Measurements from ENCODE around the gene ACOT7.
"Not testable (repeated sequence)": the region's sequence is repeated elsewhere in the genome, so short reads cannot be mapped to it uniquely, and the experiment has no call there.

Gene ACOT7

DNA sequence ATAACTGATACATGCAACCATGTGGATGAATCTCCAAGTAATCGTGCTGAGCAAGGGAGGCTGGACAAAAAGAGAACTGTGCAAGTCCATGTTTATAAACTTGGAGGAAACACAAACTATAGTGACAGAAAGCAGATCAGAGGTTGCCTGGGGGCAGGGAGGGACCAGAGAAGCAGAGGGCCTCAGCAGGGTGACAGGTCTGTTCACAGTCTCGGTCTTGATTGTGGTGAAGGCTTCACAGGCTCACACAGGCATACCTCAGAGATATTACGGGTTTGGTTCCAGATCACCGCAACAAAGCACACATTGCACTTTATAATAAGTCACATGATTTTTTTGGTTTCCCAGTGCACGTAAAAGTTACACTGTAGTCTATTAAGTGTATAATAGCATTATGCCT is 28.5 kb downstream of the ACOT7 start:
- no peak for DNase-seq (ENCODE audit: extremely low read depth in 1 of 2, low read depth in 1 of 2)

DNA sequence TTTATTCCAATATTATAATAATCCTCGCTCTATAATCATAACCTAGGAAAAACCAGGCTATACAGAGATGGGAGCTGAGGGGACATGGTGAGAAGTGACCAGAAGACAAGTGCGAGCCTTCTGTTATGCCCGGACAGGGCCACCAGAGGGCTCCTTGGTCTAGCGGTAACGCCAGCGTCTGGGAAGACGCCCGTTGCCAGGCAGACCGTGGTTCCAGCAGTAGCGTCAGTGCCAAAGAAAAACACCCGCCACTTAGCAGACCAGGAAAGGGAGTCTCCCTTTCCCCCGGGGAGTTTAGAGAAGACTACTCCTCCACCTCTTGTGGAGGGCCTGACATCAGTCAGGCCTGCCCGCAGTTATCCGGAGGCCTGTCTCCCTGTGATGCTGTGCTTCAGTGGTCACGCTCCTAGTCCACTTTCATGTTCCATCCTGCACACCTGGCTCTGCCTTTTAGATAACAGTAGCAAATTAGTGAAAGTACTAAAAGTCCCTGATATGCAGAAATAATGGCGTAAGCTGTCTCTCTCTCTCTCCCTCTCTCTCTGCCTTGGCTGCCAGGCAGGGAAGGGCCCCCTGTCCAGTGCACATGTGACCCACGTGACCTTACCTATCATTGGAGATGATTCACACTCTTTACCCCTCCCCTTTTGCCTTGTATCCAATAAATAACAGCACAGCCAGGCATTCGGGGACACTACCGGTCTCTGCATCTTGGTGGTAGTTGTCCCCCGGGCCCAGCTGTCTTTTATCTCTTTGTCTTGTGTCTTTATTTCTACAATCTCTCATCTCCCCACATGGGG is 30.3 kb downstream of the ACOT7 start:
- not testable (repeated sequence) for DNase-seq (ENCODE audit: extremely low read depth in 1 of 2, low read depth in 1 of 2)

DNA sequence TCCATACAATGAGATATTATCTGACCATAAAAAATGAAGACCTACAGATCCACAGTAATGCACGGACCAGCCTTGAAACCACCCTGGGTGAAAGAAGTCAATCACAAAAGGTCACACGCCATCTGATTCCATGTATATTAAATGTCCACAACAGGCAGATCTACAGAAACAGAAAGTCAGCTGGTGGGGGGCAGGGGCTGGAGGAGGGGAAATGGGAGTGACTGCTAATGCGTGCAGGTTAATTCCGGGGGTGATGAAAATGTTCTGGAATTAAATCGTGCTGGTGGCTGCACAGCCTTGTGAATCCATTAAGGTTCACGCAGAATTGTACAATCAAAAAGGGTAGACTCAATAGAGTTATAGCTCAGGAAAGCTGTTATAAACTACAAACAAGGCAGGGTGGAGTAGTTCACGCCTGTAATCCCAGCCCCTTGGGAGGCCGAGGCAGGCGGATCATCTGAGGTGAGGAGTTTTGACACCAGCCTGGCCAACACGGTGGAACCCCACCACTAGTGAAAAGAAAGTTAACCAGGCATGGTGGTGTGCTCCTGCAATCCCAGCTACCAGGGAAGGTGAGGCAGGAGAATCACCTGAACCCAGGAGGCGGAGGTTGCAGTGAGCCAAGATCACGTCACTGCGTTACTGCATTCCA is 32.3 kb downstream of the ACOT7 start:
- no peak for DNase-seq (ENCODE audit: extremely low read depth in 1 of 2, low read depth in 1 of 2)

DNA sequence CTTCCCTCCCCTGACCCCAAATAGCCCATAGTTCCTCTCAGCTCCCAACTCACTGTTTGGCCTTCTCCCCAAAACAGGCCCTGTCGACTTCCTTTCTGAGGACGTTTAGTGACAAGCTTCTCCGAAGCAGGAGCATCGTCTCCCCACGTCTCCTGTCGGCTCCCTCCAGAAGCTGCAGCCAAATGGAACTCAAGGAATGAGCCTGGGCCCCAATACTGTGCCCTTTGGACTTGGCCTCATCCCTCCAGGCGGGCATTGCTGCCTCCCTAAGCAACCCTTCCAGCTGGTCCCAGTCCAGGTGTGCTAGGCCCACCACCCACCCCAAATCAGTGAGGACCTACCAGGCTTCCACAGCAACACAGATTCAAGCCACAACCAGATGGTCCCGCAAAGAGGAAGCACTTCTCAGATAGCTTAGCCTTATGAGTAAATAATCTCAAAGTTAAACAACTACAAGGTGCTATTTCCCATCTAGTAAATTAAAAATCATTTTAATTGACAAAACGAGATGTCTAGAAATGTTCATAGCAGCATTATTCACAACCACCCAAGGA is 33.0 kb downstream of the ACOT7 start:
- no peak for DNase-seq (ENCODE audit: extremely low read depth in 1 of 2, low read depth in 1 of 2)

DNA sequence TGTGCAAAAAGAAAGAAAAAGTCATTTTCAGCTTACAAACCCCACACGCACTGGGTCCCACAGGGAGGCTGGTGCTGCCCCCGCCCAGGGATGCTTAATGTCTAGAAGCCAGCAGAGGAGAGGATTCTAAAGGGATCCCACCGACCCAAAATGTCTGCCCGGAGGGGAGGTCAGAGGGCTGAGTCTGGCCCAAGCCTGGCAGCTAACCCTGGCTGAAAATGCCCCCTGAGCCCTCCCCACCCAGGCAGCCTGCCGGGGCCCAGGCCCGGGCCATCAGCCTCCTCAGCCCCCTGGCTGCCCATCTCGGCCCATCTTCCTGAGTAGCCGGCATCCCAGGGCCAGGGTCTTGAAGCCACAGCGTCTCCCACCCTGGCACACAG is 33.5 kb downstream of the ACOT7 start:
- DNase-seq (ENCODE audit: extremely low read depth in 1 of 2, low read depth in 1 of 2): no peak

DNA sequence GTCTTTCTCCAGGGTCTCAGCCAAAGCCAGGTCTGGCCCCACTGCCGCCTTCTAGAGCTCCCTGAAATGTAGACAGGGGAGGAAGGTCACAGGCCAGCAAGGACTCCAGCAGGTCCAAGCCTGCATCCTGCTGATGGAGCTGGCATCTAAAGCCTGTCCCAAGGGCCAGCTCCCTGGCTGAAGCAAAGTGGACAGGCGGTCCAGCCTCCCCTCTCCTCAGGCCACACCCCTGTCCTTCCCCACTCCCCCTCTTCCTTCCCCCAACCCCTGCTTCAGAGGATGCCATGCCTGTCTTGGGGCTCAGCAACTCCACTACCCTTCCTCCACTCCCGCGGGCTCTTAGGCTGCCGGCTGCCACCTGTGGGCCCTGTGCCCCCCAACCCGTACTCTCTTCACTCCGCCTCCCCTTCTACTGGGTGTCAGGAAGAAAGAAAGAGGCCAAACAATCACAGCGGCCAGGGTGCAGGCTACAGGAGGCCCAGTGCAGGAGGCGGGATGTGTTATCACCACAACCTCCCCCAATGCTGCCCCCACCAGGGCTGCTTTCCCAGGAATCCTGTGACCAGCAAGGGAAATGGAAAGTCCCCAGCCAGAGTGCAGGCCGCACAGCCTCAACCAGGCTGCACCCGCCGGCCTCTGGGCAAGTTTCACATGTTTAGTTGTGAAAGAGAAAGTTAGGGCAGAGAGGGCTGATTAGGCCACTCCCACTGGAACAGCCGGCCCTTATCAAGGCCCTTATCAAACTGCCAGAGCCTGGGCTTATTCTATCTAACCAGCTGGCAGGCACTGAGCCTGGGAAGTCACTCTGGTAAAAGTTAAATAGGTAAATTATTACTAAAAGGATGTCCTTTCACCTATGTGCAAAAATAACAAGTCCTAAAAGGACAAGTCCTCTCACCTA is 34.1 kb downstream of the ACOT7 start:
- DNase-seq (ENCODE audit: extremely low read depth in 1 of 2, low read depth in 1 of 2): peak in 1 of 2 donors; percentile 42

DNA sequence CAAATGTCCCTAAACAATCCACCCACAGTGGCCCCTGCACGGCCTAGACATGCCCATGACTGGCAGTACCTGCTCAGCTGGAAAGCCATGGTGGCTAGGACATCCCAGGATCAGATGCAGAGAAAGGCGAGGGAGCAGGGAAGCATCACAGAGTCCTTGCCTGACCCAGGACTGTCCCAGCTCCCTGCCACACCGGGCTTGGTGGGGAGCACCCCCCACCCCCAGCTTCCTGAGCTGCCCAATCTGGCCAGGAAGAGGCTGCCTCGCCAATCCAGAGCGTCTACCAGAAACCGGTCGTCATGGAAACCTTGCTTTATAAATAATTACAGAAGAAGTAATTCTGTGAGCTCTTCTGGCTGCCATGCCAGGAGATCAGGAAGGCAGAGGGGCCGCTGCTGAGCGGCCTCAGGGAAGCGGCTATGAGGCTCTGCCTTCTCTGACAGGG is 34.8 kb downstream of the ACOT7 start:
- peak in 1 of 2 donors; percentile 26 for DNase-seq (ENCODE audit: extremely low read depth in 1 of 2, low read depth in 1 of 2)

DNA sequence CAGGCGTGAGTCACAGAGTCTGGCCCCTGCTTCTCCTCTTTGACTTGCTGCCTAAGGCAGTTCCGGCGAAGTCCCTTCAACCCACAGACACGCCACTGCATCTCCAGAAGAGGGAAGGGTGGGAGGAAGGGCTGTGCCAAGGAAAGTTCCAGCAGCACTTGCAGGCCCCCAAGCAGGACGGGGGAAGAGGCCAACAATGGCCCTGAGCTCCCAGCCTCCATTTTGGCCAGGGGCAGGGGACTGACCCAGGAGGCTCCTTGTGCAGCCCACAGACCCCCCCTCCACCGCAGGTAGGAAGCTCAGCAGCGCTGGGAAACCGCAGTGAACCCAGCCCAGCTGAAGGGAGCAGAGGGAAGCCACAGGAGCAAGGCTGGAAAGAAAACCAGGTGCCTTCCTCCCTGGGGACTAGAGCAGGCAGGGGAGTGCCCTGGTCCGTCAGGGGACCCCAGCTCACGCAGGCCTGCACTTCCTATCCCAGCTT is 35.4 kb downstream of the ACOT7 start:
- DNase-seq (ENCODE audit: extremely low read depth in 1 of 2, low read depth in 1 of 2): no peak

DNA sequence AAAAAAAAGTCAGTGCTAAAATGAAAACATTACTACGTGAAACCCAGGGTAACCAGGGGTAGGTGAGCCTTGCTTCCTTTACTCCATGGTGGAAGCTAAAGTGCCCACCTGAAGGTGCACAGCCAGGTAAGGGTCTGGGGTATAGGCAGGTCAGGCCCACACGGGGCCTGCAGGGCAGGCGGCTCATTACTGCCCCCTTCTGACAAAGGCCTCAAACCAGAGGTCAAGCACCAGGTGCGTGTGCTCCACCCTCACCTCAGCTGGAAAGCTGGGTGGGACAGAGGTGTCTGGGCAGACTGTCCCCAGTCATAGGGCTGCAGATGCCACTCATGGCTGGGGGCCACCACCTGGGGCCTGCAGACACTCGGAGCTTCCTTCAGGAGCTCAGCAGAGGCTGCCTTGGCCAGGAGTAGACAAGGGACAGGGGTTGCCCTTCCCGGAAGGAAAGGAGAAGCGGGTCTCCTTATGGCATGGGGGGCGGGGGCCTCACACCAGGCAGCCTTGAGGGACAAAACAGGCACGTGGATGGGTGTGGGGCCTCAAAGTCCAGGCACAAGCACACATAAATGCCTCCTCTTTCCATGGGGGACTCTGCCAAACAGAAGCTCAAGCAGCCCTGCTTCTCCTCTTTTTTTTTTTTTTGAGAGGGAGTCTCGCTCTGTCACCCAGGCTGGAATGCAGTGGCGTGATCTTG is 36.2 kb downstream of the ACOT7 start:
- no peak for DNase-seq (ENCODE audit: extremely low read depth in 1 of 2, low read depth in 1 of 2)

DNA sequence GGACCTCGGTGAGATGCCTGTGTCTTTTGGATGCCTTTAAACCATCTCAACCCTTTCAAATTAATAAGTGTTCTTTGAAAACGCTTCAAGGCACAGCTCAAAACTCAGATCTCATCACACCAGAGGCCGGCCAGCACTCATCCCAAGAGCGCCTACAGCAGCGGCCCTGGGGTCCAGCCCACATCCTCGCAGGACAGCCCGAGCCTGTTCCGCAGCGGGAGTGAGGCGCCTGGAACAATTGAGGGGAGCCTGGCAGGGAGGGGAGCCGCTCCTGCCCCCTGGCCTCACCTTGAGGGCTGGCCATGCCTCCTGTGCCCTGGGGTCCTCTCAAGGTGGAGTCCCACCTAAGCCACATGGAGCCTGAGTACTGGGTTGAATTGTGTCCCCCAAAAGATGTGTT is 37.9 kb downstream of the ACOT7 start:
- no peak for DNase-seq (ENCODE audit: extremely low read depth in 1 of 2, low read depth in 1 of 2)

DNA sequence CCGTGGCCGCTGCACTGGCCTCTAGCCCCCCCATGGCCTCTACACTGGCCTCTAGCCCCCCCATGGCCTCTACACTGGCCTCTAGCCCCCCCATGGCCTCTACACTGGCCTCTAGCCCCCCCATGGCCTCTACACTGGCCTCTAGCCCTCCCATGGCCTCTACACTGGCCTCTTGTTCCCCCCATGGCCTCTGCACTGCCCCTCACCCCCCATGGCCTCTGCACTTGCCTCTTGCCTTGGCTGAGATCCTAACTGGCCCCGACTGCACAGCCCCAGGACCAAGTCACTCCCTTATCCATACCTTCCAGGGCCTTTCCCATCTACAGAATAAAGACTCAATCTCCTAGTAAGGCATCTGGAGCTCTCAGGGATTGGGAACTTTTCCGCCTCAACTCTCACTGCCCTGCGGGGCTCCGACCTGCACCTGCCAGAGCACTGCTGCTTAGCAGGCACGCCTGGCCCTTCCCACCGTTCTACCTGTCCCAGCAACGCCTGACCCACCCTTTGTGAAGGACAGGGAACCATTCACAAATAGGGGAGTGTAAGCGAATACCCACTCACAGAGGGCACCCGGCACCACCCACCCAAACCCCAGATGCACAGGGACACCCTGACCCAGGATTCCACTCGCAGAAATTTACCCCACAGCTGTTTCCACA is 38.8 kb downstream of the ACOT7 start:
- no peak for DNase-seq (ENCODE audit: extremely low read depth in 1 of 2, low read depth in 1 of 2)

DNA sequence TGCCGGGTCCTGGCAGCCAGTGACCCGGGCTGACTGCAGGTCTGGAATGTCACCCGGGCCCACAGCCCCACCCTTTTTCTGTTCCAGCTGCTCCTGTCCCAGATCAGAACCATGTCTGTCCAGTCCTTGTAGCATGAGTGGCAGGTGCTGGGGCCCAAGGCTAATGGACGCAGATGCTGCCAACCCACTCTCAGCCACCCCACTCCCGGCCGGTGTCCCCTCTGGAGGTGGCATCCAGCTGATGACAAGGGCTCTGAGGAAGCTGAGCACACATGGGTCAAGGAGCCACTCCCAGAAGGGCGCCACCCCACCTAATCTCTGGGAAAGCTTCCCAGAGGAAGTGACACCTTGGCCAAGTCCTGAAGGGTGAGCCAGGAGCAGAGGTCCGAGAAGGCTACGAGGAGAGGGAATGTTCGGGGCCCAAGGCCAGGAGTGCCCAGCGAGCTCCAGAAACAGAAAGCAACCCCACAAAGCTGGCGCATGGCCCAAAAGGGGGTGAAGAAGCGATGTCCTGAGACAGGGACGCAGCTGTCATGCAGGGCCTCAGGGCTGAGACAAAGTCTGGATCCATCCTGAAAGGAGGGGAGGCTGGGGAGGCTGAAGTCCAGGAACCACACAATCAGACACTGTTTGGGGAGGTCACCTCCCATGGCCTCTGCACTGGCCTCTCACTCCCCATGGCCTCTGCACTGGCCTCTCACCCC is 39.5 kb downstream of the ACOT7 start:
- no peak for DNase-seq (ENCODE audit: extremely low read depth in 1 of 2, low read depth in 1 of 2)

DNA sequence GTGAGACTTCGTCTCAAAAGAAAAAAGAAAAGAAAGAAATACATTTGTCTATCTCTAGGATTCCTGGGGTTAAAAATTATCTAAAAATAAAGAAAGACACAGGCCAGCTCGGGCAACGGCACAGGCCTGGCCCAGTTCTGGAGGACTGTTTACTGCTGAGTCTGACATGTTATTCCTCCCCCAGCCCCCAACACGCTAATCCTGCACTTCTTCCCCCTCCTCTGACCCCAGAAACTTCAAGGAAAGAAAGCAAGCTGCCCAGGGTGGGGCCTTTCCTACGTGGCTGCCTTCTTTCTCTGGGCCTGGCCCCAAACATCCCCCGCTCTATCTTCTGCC is 40.0 kb downstream of the ACOT7 start:
- no peak for DNase-seq (ENCODE audit: extremely low read depth in 1 of 2, low read depth in 1 of 2)

DNA sequence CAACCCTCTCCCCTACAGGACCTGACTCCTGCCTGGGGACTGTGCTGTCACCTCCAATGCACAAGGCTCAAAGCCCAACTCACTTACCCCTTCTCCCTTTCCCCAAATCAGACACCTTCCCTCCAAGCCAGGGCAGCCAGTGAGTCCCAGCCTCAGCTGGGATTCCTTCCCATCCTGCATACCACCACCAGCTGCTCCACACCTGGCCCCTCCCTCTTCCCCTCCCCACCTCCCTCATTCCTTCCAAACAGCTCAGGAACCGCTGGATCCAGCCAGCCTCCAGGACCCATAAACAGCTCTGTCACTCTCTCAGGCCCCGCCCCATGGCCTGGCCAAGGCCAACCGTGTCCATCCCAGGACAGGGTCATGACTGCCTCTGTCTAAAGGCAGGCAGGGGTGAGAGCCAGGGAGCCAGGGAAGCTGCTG is 41.4 kb downstream of the ACOT7 start:
- no peak for DNase-seq (ENCODE audit: extremely low read depth in 1 of 2, low read depth in 1 of 2)

DNA sequence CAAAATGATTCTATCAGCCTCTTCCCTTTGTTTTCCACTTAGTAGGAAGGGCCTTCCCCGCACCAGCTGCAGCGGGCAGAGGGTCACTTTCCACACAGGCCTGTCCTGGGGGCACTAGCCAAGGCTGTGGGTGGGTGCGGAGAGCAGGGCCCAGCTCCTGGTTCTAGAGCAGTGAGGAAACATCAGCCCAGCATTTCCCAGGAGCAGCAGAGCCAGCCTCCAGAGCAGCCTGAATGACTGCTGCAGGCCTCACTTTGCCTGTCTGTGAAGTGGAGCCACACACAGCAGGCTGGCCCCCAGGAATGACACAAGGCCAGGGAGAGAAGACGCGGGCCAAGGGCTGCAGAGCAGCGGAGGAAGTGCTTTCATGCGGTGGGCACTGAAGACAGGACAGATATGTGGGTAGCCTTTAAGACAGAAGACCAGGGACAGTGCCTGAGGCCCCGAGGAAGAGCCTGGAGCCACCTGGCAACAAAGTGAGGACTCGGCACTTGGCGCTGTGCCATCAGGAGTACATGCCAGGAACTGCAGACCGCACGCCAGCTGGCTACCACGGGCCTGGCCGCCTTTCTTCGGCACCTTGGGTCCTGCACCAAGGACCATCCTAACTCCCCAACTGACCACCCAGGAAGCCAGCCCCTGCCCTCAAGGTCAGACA is 42.0 kb downstream of the ACOT7 start:
- DNase-seq (ENCODE audit: extremely low read depth in 1 of 2, low read depth in 1 of 2): no peak

DNA sequence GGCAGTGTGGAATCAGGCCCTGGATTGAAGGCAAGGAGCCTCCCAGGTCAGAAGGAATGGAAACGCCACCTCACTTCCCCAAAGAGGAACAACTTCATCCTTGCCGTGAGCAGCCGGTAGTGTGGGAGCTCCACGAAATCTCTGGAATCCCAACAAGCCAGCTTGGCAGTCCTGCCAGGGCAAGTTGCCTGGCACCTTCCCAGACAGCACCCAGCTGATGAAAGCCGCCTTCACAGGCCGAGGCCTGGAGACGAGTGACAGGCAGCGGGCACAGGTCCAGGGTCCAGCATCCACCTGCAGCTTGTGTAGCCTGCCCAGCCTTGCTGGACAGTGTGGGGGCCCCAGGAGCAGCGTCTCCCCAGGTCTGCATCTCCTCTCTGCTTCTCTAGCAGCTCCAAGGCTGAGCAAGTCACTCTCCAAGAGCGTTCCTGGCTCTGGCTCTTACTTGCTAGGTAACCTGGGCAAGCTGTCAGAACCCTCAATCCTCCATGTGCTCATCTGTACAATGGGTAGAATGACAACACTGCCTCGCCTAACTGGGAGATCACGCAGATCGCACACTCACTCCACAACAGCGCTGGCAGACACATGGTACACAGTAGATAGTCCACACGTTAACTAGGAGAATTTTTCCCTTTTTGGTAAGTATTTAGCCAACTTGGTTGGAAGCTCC is 43.0 kb downstream of the ACOT7 start:
- DNase-seq (ENCODE audit: extremely low read depth in 1 of 2, low read depth in 1 of 2): no peak

DNA sequence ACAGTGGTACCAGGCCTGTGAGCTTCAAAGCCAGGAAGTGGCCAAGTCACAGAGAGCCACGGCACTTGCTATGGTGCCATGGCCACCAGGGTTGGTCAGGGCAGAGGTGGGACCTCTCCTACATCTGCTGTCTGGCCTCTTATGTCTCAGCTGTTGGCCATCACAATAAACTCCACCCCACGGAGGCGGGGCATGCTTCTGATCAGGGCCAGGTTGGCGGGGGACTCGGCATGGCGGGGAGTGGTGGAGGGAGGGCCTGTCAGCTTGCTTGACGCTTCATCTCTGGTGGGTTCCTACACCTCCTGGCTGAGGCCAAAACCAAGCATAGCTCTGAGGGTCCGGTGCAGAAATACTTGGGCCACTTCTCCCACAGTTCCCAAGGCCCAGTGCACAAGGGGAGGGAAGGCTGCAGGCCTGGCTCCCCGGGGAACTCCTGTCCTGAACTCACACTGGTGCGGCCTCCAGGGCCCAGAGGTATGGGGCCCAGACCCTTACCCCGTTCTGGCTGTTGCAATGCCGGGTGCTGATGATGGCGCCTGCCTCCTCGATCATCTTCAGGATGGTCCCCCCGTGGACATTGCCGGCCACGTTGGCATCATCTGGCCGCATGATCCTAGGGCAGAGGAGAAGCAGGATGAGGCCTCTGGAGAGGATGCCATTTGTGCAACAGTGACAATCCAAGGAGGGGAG is 44.2 kb downstream of the ACOT7 start:
- DNase-seq (ENCODE audit: extremely low read depth in 1 of 2, low read depth in 1 of 2): no peak

Data from stimulated activated CD8-positive, alpha-beta memory T cell treated with anti-CD3 and anti-CD28 coated beads, Interleukin-7, amount 100 ng/mL, for 48 hours (primary cell).